H1 (cell line): ENCODE measurements around the gene HOXC13. TPM values are rescaled to one million over a fixed set of nuclear protein-coding genes. Genes with fewer than 3 reads are reported as not detected.

Experiments used
- ASH2L ChIP-seq: fragments of 200-600, 300-600 bp; sonication (generic); IDR thresholded peaks from one replicate; pipeline ENCODE4 v1.7.1; 2017; ENCODE audit warnings: low read length
- CBX8 ChIP-seq: fragments of 300-800, 300-1000 bp; sonication (generic); IDR thresholded peaks from 2 replicates; pipeline ENCODE4 v1.7.1; 2016; ENCODE audit warnings: low read depth, low read length, borderline replicate concordance
- CEBPB ChIP-seq: IDR thresholded peaks from 2 replicates; pipeline ENCODE4 v1.6.1; 2012; ENCODE audit warnings: low read depth, low read length
- CTBP2 ChIP-seq: IDR thresholded peaks from 2 replicates; pipeline ENCODE4 v1.7.0; 2011; ENCODE audit warnings: borderline replicate concordance, mild to moderate bottlenecking, moderate library complexity, mixed read lengths, low read length; ENCODE audit not compliant: insufficient read depth, insufficient read length
- POLR2AphosphoS5 ChIP-seq: IDR thresholded peaks from 2 replicates; pipeline ENCODE4 v1.6.1; 2011; ENCODE audit warnings: low read depth, low read length
- RFX5 ChIP-seq: IDR thresholded peaks from 2 replicates; pipeline ENCODE4 v1.6.1; 2011; ENCODE audit warnings: low read depth, low read length, improper control_type of control experiment, borderline replicate concordance
- RNF2 ChIP-seq: fragments of 200-900, 300-1000 bp; sonication (generic); IDR thresholded peaks from 2 replicates; pipeline ENCODE4 v1.7.1; 2016; ENCODE audit warnings: borderline replicate concordance, low read depth, mild to moderate bottlenecking, antibody characterized with exemption, low read length; ENCODE audit not compliant: poor library complexity, severe bottlenecking; ENCODE audit errors: missing control alignments
- SAP30 ChIP-seq: fragments of 300-600 bp; sonication (generic); IDR thresholded peaks from 2 replicates; pipeline ENCODE4 v1.7.1; 2012; ENCODE audit warnings: low read length, moderate library complexity, mild to moderate bottlenecking, inconsistent platforms; ENCODE audit not compliant: insufficient read depth, insufficient replicate concordance
- SUZ12 ChIP-seq: fragments of 200-600 bp; sonication (generic); IDR thresholded peaks from 2 replicates; pipeline ENCODE4 v1.6.1; 2012; ENCODE audit warnings: mild to moderate bottlenecking, inconsistent platforms, low read length, moderate library complexity, mixed read lengths
- polyA plus RNA-seq, 7 experiments: library from polyadenylated mRNA; depleted of rRNA in 3 of 7; stranded (reverse) in 5 of 7; unstranded in 2 of 7; fragments of >200 nt in 5 of 7; fragments of 200-250 nt in 2 of 7; gene quantifications; 1 replicate in 5 of 7; 2 replicates in 1 of 7; 4 replicates in 1 of 7; pipeline versions ENCODE4 v1.2.1 to v1.2.3, GENCODE V29; 2011 to 2013; ENCODE audit warnings: missing spikeins in 2 of 7, mixed read lengths in 2 of 7
- total RNA-seq: library from RNA; stranded (reverse); fragmentation: NEBNext Ultra II Directional; extraction: Animal tissue kit (Norgen Biotek cat#: 25700); gene quantifications from 2 replicates; pipeline ENCODE4 v1.2.1, GENCODE V29; 2021

The HOXC13 gene
- total and polyA plus RNA-seq, 2 of the 8 experiments (the other 6 are each of a cell fraction or from before 2014, with no cell fraction given) = 0.02 TPM; not detected in 1

GRCh38 chr12:53939141-53940108, 794 bp downstream of the HOXC13 start (continued):
- no peak for TF ChIP-seq SAP30
- no peak for TF ChIP-seq POLR2AphosphoS5
- no peak for TF ChIP-seq RFX5
- no peak for TF ChIP-seq CTBP2
- TF ChIP-seq CBX8 = no peak
- peak; percentile 61 for TF ChIP-seq RNF2
- TF ChIP-seq SUZ12 = peak; percentile 95
- no peak for TF ChIP-seq ASH2L
- peak; percentile 92 for TF ChIP-seq CEBPB
